Neural progenitor cell (in vitro differentiated cells): ENCODE data around the gene PLEKHG1.

ENCODE experiments used
- EZH2phosphoT487 ChIP-seq: fragments of 200-600 bp; sonication (generic); IDR thresholded peaks from 2 replicates; pipeline ENCODE4 v1.6.1; 2017; ENCODE audit warnings: antibody characterized with exemption
- TF ChIP-seq, protein P1 (sequence below): fragments of 200-600 bp; sonication (generic); IDR thresholded peaks from 2 replicates; pipeline ENCODE4 v1.5.1; 2017; ENCODE audit warnings: antibody characterized with exemption, mild to moderate bottlenecking

DNA sequence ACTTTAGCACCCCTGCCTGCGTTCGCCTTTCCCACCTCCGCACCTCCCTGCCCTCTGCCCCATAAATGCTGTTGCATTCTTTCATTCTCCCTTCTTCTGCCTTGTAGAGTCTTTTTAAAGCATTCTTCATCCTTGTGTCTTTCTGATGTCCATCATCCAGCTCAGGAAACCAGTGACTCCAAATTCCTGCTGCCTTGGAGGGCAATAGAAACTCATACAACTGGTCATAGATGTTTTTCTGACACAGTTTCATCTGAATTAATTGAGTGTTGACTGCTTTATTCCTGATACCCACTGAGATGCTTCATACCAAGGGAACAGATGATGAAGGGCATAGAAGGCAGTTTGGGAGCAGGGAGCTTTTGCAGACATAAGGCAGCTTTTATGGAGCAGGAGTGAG is 19.6 kb downstream of the PLEKHG1 start:
- TF ChIP-seq, protein P1, sequence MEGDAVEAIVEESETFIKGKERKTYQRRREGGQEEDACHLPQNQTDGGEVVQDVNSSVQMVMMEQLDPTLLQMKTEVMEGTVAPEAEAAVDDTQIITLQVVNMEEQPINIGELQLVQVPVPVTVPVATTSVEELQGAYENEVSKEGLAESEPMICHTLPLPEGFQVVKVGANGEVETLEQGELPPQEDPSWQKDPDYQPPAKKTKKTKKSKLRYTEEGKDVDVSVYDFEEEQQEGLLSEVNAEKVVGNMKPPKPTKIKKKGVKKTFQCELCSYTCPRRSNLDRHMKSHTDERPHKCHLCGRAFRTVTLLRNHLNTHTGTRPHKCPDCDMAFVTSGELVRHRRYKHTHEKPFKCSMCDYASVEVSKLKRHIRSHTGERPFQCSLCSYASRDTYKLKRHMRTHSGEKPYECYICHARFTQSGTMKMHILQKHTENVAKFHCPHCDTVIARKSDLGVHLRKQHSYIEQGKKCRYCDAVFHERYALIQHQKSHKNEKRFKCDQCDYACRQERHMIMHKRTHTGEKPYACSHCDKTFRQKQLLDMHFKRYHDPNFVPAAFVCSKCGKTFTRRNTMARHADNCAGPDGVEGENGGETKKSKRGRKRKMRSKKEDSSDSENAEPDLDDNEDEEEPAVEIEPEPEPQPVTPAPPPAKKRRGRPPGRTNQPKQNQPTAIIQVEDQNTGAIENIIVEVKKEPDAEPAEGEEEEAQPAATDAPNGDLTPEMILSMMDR = no peak
- no peak for TF ChIP-seq EZH2phosphoT487
